H1 (cell line): ENCODE data around the gene F5.

Experiments
- CHD1 ChIP-seq: IDR thresholded peaks from 2 replicates; pipeline ENCODE4 v1.6.1; 2012; ENCODE audit warnings: low read depth, low read length, improper control_type of control experiment
- EZH2 ChIP-seq: fragments of 200-600 bp; sonication (generic); IDR thresholded peaks from 2 replicates; pipeline ENCODE4 v1.7.1; 2012; ENCODE audit warnings: low read depth, mild to moderate bottlenecking, moderate library complexity, low read length, inconsistent platforms; ENCODE audit not compliant: severe bottlenecking
- GTF2F1 ChIP-seq: IDR thresholded peaks from 2 replicates; pipeline ENCODE4 v1.6.1; 2012; ENCODE audit warnings: low read depth, low read length, improper control_type of control experiment, borderline replicate concordance
- HDAC2 ChIP-seq, 2 experiments: fragments of 300-600 bp in 1 of 2; sonication (generic) in 1 of 2; IDR thresholded peaks; 2 replicates each; pipeline ENCODE4 v1.6.1; 2011 to 2012; ENCODE audit warnings: low read depth in 2 of 2, low read length in 2 of 2, mild to moderate bottlenecking in 2 of 2, moderate library complexity in 2 of 2, borderline replicate concordance in 1 of 2, inconsistent platforms in 1 of 2
- JUND ChIP-seq: IDR thresholded peaks from 2 replicates; pipeline ENCODE4 v1.6.1; 2011; ENCODE audit warnings: mild to moderate bottlenecking, improper control_type of control experiment, low read length
- MAFK ChIP-seq: IDR thresholded peaks from 2 replicates; pipeline ENCODE4 v1.6.1; 2012; ENCODE audit warnings: low read depth, mild to moderate bottlenecking, improper control_type of control experiment, low read length
- POLR2A ChIP-seq, 2 experiments: IDR thresholded peaks; 1 replicate in 1 of 2; 2 replicates in 1 of 2; pipeline ENCODE4 v1.6.1; 2011; ENCODE audit warnings: low read depth in 2 of 2, low read length in 2 of 2, mild to moderate bottlenecking in 2 of 2; ENCODE audit errors: control extremely low read depth in 1 of 2
- POU5F1 ChIP-seq: IDR thresholded peaks from 2 replicates; pipeline ENCODE4 v1.6.1; 2011; ENCODE audit warnings: low read depth, mild to moderate bottlenecking, low read length, moderate library complexity
- RAD21 ChIP-seq, 2 experiments: IDR thresholded peaks in 1 of 2; conservative IDR thresholded peaks in 1 of 2; 2 replicates each; pipeline ENCODE4 v1.6.1; 2011; ENCODE audit warnings: low read depth in 2 of 2, low read length in 2 of 2, improper control_type of control experiment in 1 of 2, inconsistent platforms in 1 of 2, mild to moderate bottlenecking in 1 of 2, moderate library complexity in 1 of 2
- RBBP5 ChIP-seq: IDR thresholded peaks from 2 replicates; pipeline ENCODE4 v1.7.1; 2012; ENCODE audit warnings: low read depth, mild to moderate bottlenecking, inconsistent platforms, low read length, moderate library complexity, borderline replicate concordance
- SIRT6 ChIP-seq: IDR thresholded peaks from one replicate; pipeline ENCODE4 v1.7.1; 2012; ENCODE audit warnings: low read length, inconsistent platforms
- TAF7 ChIP-seq: optimal IDR thresholded peaks from 2 replicates; pipeline ENCODE3; 2011; ENCODE audit warnings: low read depth, mild to moderate bottlenecking, inconsistent platforms, low read length, moderate library complexity, borderline replicate concordance
- TBP ChIP-seq: IDR thresholded peaks from 2 replicates; pipeline ENCODE4 v1.6.1; 2011; ENCODE audit warnings: low read depth, low read length, improper control_type of control experiment
- TF ChIP-seq, protein P1 (sequence below), 3 experiments: IDR thresholded peaks; 1 replicate in 2 of 3; 2 replicates in 1 of 3; pipeline versions ENCODE4 v1.5.1 to v1.6.1; 2011; ENCODE audit warnings: low read length in 3 of 3, mild to moderate bottlenecking in 3 of 3, inconsistent platforms in 2 of 3, low read depth in 1 of 3, moderate library complexity in 1 of 3; ENCODE audit not compliant: insufficient read depth in 1 of 3; ENCODE audit errors: control extremely low read depth in 1 of 3

- TF ChIP-seq POLR2A (IDR thresholded peaks at IDR 0.05; ENCODE audit: control extremely low read depth in 1 of 2, low read depth in 2 of 2, low read length in 2 of 2) (no peak), TAF7 (no peak), RBBP5 (no peak), SIRT6 (no peak), RAD21 (IDR thresholded peaks at IDR 0.05 in 1 of 2, conservative IDR thresholded peaks at IDR 0.05 in 1 of 2; ENCODE audit: low read depth in 2 of 2, low read length in 2 of 2) (no peak), CHD1 (no peak), TBP (no peak), JUND (no peak), EZH2 (no peak), MAFK (no peak), GTF2F1 (no peak), POU5F1 (no peak), HDAC2 (IDR thresholded peaks at IDR 0.05; ENCODE audit: borderline replicate concordance in 1 of 2, low read depth in 2 of 2, low read length in 2 of 2) (no peak)
- TF ChIP-seq, protein P1, sequence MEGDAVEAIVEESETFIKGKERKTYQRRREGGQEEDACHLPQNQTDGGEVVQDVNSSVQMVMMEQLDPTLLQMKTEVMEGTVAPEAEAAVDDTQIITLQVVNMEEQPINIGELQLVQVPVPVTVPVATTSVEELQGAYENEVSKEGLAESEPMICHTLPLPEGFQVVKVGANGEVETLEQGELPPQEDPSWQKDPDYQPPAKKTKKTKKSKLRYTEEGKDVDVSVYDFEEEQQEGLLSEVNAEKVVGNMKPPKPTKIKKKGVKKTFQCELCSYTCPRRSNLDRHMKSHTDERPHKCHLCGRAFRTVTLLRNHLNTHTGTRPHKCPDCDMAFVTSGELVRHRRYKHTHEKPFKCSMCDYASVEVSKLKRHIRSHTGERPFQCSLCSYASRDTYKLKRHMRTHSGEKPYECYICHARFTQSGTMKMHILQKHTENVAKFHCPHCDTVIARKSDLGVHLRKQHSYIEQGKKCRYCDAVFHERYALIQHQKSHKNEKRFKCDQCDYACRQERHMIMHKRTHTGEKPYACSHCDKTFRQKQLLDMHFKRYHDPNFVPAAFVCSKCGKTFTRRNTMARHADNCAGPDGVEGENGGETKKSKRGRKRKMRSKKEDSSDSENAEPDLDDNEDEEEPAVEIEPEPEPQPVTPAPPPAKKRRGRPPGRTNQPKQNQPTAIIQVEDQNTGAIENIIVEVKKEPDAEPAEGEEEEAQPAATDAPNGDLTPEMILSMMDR (IDR thresholded peaks at IDR 0.05; ENCODE audit: control extremely low read depth in 1 of 3, insufficient read depth in 1 of 3, low read depth in 1 of 3, low read length in 3 of 3), result no peak
Measured at GRCh38 chr1:169618367-169618766, 32.1 kb upstream of the F5 start.
